AG04450 (cell line): ENCODE data around the gene CBFA2T2. TPM values are rescaled to one million over a fixed set of nuclear protein-coding genes. Genes with fewer than 3 reads are reported as not detected.
"Not testable (repeated sequence)": the region's sequence is repeated elsewhere in the genome, so short reads cannot be mapped to it uniquely, and the experiment has no call there.

Source experiments
- CTCF ChIA-PET: fragments of 300-600, 350-600 bp; formaldehyde crosslinking; extraction: SDS; loops from one replicate; lab custom pipeline; 2022; ENCODE audit warnings: antibody characterized with exemption, inconsistent platforms; lab: Charles Lee
- POLR2A ChIA-PET: fragments of 350-600 bp; formaldehyde crosslinking; extraction: SDS; loops from one replicate; lab custom pipeline; 2021; ENCODE audit warnings: antibody characterized with exemption, inconsistent platforms; lab: Yijun Ruan, JAX
- DNase-seq: peaks from one replicate; pipeline ENCODE4 v3.0.0-alpha.2; 2011; ENCODE audit warnings: low read depth, low spot score
- H3K27ac ChIP-seq: one replicate; pipeline ENCODE4 v1.5.1; 2012; ENCODE audit warnings: low read depth, low read length, control low read depth
- H3K27me3 ChIP-seq: one replicate; pipeline ENCODE4 v1.6.0; 2012; ENCODE audit warnings: low read length; ENCODE audit not compliant: control insufficient read depth, insufficient read depth
- H3K4me3 ChIP-seq: 2 replicates; pipeline ENCODE4 v1.5.1; 2011; ENCODE audit warnings: mild to moderate bottlenecking, low read depth, low read length, control low read depth
- H3K9me3 ChIP-seq: 2 replicates; pipeline ENCODE4 v1.5.1; 2012; ENCODE audit warnings: low read length; ENCODE audit not compliant: control insufficient read depth, insufficient read depth
- CTCF ChIP-seq: IDR thresholded peaks from 2 replicates; pipeline ENCODE4 v1.5.1; 2011; ENCODE audit warnings: low read depth, low read length, control low read depth, inconsistent platforms
- polyA plus RNA-seq: library from polyadenylated mRNA; depleted of rRNA; stranded (reverse); fragments of >200 nt; gene quantifications from 2 replicates; pipeline ENCODE4 v1.2.3, GENCODE V29; 2011

CBFA2T2 gene
- polyA plus RNA-seq, 1 experiment: 11.3 TPM

- TF ChIP-seq CTCF: no peak
- ChIA-PET POLR2A (no interaction called here), CTCF (no interaction called here)
- H3K9me3 ChIP-seq: no peaks in the 10 kb centered on the region
- DNase-seq: no peak
- no peak overlapping the region for H3K4me3 ChIP-seq
- no peaks in the 10 kb centered on the region for H3K27me3 ChIP-seq
- no peak overlapping the region for H3K27ac ChIP-seq
Measured at GRCh38 chr20:33589059-33589458, 99.2 kb downstream of the CBFA2T2 start.

- POLR2A ChIA-PET, DNase-seq, H3K27me3 ChIP-seq, H3K4me3 ChIP-seq, H3K27ac ChIP-seq, CTCF ChIA-PET, H3K9me3 ChIP-seq: not testable (repeated sequence)
Measured at GRCh38 chr20:33591901-33592300, 102.0 kb downstream of the CBFA2T2 start.

- no peak for DNase-seq
- ChIA-PET CTCF (no interaction called here), POLR2A (no interaction called here)
- Histone ChIP-seq H3K27ac (no peak overlapping the region), H3K9me3 (no peaks in the 10 kb centered on the region), H3K27me3 (no peaks in the 10 kb centered on the region), H3K4me3 (no peak overlapping the region)
- TF ChIP-seq CTCF: no peak
Measured at GRCh38 chr20:33594743-33595142, 104.8 kb downstream of the CBFA2T2 start.

GRCh38 chr20:33600414-33600813, 110.5 kb downstream of the CBFA2T2 start:
- no peak for DNase-seq
- Histone ChIP-seq H3K4me3 (no peak overlapping the region), H3K27me3 (no peaks in the 10 kb centered on the region), H3K27ac (no peak overlapping the region), H3K9me3 (no peaks in the 10 kb centered on the region)
- no peak for TF ChIP-seq CTCF
- POLR2A ChIA-PET: no interaction called here
- CTCF ChIA-PET: no interaction called here

GRCh38 chr20:33600981-33601380, 111.1 kb downstream of the CBFA2T2 start:
- Histone ChIP-seq H3K27ac (no peak overlapping the region), H3K27me3 (no peaks in the 10 kb centered on the region), H3K9me3 (no peaks in the 10 kb centered on the region), H3K4me3 (no peak overlapping the region)
- no peak for TF ChIP-seq CTCF
- POLR2A ChIA-PET: no interaction called here
- CTCF ChIA-PET: no interaction called here
- no peak for DNase-seq

GRCh38 chr20:33601861-33602260, 112.0 kb downstream of the CBFA2T2 start:
- TF ChIP-seq CTCF: no peak
- Histone ChIP-seq H3K9me3 (no peaks in the 10 kb centered on the region), H3K27me3 (no peaks in the 10 kb centered on the region), H3K27ac (no peak overlapping the region), H3K4me3 (no peak overlapping the region)
- DNase-seq: no peak
- ChIA-PET POLR2A (no interaction called here), CTCF (no interaction called here)
